ENCODE results near the gene FTCD. TPM values are rescaled to one million over a fixed set of nuclear protein-coding genes. Genes with fewer than 3 reads are reported as not detected.
A peak's percentile ranks its signal among the peaks of the same experiment; 100 is the strongest.

FTCD gene
- total and polyA plus RNA-seq, 2 of the 4 experiments (the other 2 are of a cell fraction) = 0.55 TPM; not detected in 1

DNA sequence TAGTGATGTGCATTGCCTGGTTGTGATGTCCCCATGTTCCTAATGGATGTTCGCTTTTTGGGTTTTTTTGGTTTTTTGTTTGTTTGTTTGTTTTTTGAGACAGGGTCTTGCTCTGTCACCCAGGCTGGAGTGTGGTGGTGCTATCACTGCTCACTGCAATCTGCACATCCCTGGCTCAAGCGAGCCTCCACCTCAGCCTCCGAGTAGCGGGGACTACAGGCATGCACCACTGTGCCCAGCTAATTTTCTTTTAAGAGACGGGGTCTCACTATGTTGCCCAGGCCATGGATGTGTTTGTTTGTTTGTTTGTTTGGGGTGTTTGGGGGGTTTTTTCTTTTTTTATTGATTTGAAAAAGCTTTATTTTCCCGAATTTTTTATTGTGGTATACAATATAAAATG lies 55.4 kb downstream of the FTCD start:
- Histone ChIP-seq H2BK120ac (ENCODE audit: low read depth, low read length) (peak overlapping the region; percentile 68; the same call in 1 of the 2 replicates), H3K56ac (ENCODE audit: extremely low read depth, insufficient read depth, low read length) (0 out of 2 replicates have a peak overlapping the region, but pooled peaks have one; percentile 53), H2AFZ (replicated peaks; ENCODE audit: low read length, poor library complexity) (no peak overlapping the region), H4K91ac (ENCODE audit: insufficient read depth, low read depth, low read length) (peak overlapping the region; percentile 31; the same call in 1 of the 2 replicates), H2BK5ac (ENCODE audit: low read depth, low read length, poor library complexity, severe bottlenecking) (peak overlapping the region; percentile 64), H4K5ac (ENCODE audit: low read depth, low read length) (no peak overlapping the region), H3K27ac (ENCODE audit: insufficient read depth, low read length) (peak overlapping the region; percentile 58), H3K9me1 (ENCODE audit: insufficient read depth, low read length) (peaks cover 19% of the 10 kb centered on the region), H3K14ac (replicated peaks; ENCODE audit: low read depth, low read length) (peak overlapping the region; percentile 99), H4K20me1 (ENCODE audit: insufficient read depth, low read length) (peaks cover 52% of the 10 kb centered on the region), H3K9ac (ENCODE audit: low read depth, low read length) (peak overlapping the region; percentile 67), H3K4me3 (ENCODE audit: insufficient read depth, low read depth, low read length) (peak overlapping the region; percentile 97), H4K8ac (ENCODE audit: low read depth in 2 of 2, low read length in 2 of 2) (peak overlapping the region in 1 of 2 experiments; percentile 68; a peak in 2 of 4 replicates), H2AK9ac (replicated peaks; ENCODE audit: low read depth, low read length, poor library complexity) (peak overlapping the region; percentile 87), H2BK15ac (ENCODE audit: low read depth, low read length) (no peak overlapping the region), H3K23ac (ENCODE audit: low read depth, low read length) (peak overlapping the region; percentile 99), H2AK5ac (ENCODE audit: low read depth, low read length) (peak overlapping the region; percentile 95), H3K4me1 (ENCODE audit: control insufficient read depth, insufficient read depth, low read length) (peaks cover 11% of the 10 kb centered on the region), H3K18ac (ENCODE audit: low read depth, low read length) (peak overlapping the region; percentile 39; the same call in 1 of the 2 replicates), H3K4ac (ENCODE audit: low read depth, low read length) (peak overlapping the region; percentile 80), H3K36me3 (ENCODE audit: control insufficient read depth, insufficient read depth, low read length) (peaks cover 15% of the 10 kb centered on the region), H3K79me1 (ENCODE audit: low read depth in 1 of 2, low read length in 2 of 2) (peaks cover 6 to 42% of the 10 kb centered on the region in 2 experiments; a peak in 3 of 4 replicates), H3K4me2 (ENCODE audit: low read depth, low read length) (peak overlapping the region; percentile 83), H3K27me3 (ENCODE audit: control insufficient read depth, insufficient read depth, low read length) (no peaks in the 10 kb centered on the region), H3K9me3 (ENCODE audit: control insufficient read depth, insufficient read depth, low read length) (peaks cover 7% of the 10 kb centered on the region), H2BK20ac (ENCODE audit: low read depth, low read length) (peak overlapping the region; percentile 33; the same call in 1 of the 2 replicates)
- ChIA-PET CTCF (interaction anchor here (0.6 kb wide), 1 partner anchor 127 kb away, joined by 3 read pairs; no protein-coding TSS in a partner anchor), POLR2A (ENCODE audit: unreplicated experiment) (interaction anchor here (0.6 to 1.6 kb wide), 5 partner anchors 10 to 815 kb away, joined by 3 to 6 read pairs (median 4); no protein-coding TSS in a partner anchor)
- TF ChIP-seq MAFK (IDR thresholded peaks at IDR 0.05; ENCODE audit: low read depth, low read length) = no peak
- TF ChIP-seq FOS (IDR thresholded peaks at IDR 0.05; ENCODE audit: low read depth, low read length) = no peak
- TF ChIP-seq BHLHE40 (IDR thresholded peaks at IDR 0.05; ENCODE audit: low read depth, low read length) = no peak
- TF ChIP-seq NFE2L2 (IDR thresholded peaks at IDR 0.05; ENCODE audit: low read depth, low read length) = no peak
- no peak for TF ChIP-seq MXI1 (IDR thresholded peaks at IDR 0.05; ENCODE audit: borderline replicate concordance, low read depth, low read length)
- TF ChIP-seq ELK1 (IDR thresholded peaks at IDR 0.05; ENCODE audit: borderline replicate concordance, low read depth, low read length) = no peak
- no peak for TF ChIP-seq CEBPB (IDR thresholded peaks at IDR 0.05; ENCODE audit: low read depth, low read length)
- no peak for TF ChIP-seq SMC3 (IDR thresholded peaks at IDR 0.05; ENCODE audit: low read depth, low read length)
- TF ChIP-seq MAZ (IDR thresholded peaks at IDR 0.05; ENCODE audit: borderline replicate concordance, low read depth, low read length) = no peak
- TF ChIP-seq, protein P1, sequence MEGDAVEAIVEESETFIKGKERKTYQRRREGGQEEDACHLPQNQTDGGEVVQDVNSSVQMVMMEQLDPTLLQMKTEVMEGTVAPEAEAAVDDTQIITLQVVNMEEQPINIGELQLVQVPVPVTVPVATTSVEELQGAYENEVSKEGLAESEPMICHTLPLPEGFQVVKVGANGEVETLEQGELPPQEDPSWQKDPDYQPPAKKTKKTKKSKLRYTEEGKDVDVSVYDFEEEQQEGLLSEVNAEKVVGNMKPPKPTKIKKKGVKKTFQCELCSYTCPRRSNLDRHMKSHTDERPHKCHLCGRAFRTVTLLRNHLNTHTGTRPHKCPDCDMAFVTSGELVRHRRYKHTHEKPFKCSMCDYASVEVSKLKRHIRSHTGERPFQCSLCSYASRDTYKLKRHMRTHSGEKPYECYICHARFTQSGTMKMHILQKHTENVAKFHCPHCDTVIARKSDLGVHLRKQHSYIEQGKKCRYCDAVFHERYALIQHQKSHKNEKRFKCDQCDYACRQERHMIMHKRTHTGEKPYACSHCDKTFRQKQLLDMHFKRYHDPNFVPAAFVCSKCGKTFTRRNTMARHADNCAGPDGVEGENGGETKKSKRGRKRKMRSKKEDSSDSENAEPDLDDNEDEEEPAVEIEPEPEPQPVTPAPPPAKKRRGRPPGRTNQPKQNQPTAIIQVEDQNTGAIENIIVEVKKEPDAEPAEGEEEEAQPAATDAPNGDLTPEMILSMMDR (conservative IDR thresholded peaks at IDR 0.05; ENCODE audit: low read depth, low read length) = no peak
- TF ChIP-seq RAD21 (IDR thresholded peaks at IDR 0.05; ENCODE audit: low read length) = no peak
- DNase-seq (no peak), ATAC-seq (ENCODE audit: low read depth) (no peak)
- no CpG with 5 or more reads among the region's 6 CpGs for WGBS, 2 experiments (ENCODE audit: extremely low coverage in 2 of 2, insufficient read length in 1 of 2)
- intact Hi-C loops (cut with micrococcal nuclease) (no loop called here), in situ Hi-C loops (cut with MboI; ENCODE audit: low sequenced_read_pairs) (no loop called here), dilution Hi-C loops (cut with HindIII; ENCODE audit: low sequenced_read_pairs, unreplicated experiment) (no loop called here)
- no TSS peak for BruUV-seq (replicated peaks)
